Measurements from ENCODE around the gene SLC10A7. TPM values are rescaled to one million over a fixed set of nuclear protein-coding genes. Genes with fewer than 3 reads are reported as not detected.

Gene SLC10A7
- total and polyA plus RNA-seq, 2 donors from 2014 or later, result 1.9 to 15.1 TPM

- FAIRE-seq, result no peak
- Histone ChIP-seq H3K4me1 (ENCODE audit: control insufficient read depth in 2 of 3, insufficient read depth in 2 of 3, low read depth in 1 of 3, low read length in 3 of 3) (no peaks in the 10 kb centered on the region), H3K9me3 (ENCODE audit: control insufficient read depth in 2 of 3, insufficient read depth in 1 of 3, low read length in 3 of 3) (no peaks in the 10 kb centered on the region), H3K27me3 (ENCODE audit: control insufficient read depth, insufficient read depth, low read length) (no peaks in the 10 kb centered on the region), H3K36me3 (ENCODE audit: control insufficient read depth in 2 of 3, insufficient read depth in 3 of 3, low read length in 3 of 3) (no peaks in the 10 kb centered on the region), H3K9ac (ENCODE audit: low read length in 3 of 3) (no peak overlapping the region), H3K4me3 (ENCODE audit: low read length in 3 of 3) (no peak overlapping the region), H3K27ac (ENCODE audit: low read depth in 2 of 2, low read length in 2 of 2) (no peak overlapping the region)
- DNase-seq, result no peak
- no peak for TF ChIP-seq CTCF (IDR thresholded peaks at IDR 0.05; ENCODE audit: borderline replicate concordance, extremely low read depth, insufficient read depth)
- intact Hi-C loops (cut with DNase I), result loop anchor here (10.0 kb wide), 1 partner anchor 567 kb away; no protein-coding TSS in a partner anchor
These were observed 173.9 kb downstream of the SLC10A7 start for GRCh38 chr4:146347822-146348221.

- Histone ChIP-seq H3K9me3 (ENCODE audit: control insufficient read depth in 2 of 3, insufficient read depth in 1 of 3, low read length in 3 of 3) (no peaks in the 10 kb centered on the region), H3K27ac (ENCODE audit: low read depth in 2 of 2, low read length in 2 of 2) (no peak overlapping the region), H3K36me3 (ENCODE audit: control insufficient read depth in 2 of 3, insufficient read depth in 3 of 3, low read length in 3 of 3) (no peaks in the 10 kb centered on the region), H3K4me3 (ENCODE audit: low read length in 3 of 3) (no peak overlapping the region), H3K27me3 (ENCODE audit: control insufficient read depth, insufficient read depth, low read length) (no peaks in the 10 kb centered on the region), H3K4me1 (ENCODE audit: control insufficient read depth in 2 of 3, insufficient read depth in 2 of 3, low read depth in 1 of 3, low read length in 3 of 3) (no peaks in the 10 kb centered on the region), H3K9ac (ENCODE audit: low read length in 3 of 3) (no peak overlapping the region)
- no peak for FAIRE-seq
- no peak for TF ChIP-seq CTCF (IDR thresholded peaks at IDR 0.05; ENCODE audit: borderline replicate concordance, extremely low read depth, insufficient read depth)
- intact Hi-C loops (cut with DNase I), result loop anchor here (10.0 kb wide), 1 partner anchor 569 kb away; no protein-coding TSS in a partner anchor
- no peak for DNase-seq
These were observed 175.5 kb downstream of the SLC10A7 start for GRCh38 chr4:146346276-146346675.

- DNase-seq (no peak), FAIRE-seq (no peak)
- Histone ChIP-seq H3K9ac (ENCODE audit: low read length in 3 of 3) (no peak overlapping the region), H3K27ac (ENCODE audit: low read depth in 2 of 2, low read length in 2 of 2) (no peak overlapping the region), H3K36me3 (ENCODE audit: control insufficient read depth in 2 of 3, insufficient read depth in 3 of 3, low read length in 3 of 3) (no peaks in the 10 kb centered on the region), H3K27me3 (ENCODE audit: control insufficient read depth, insufficient read depth, low read length) (no peaks in the 10 kb centered on the region), H3K4me3 (ENCODE audit: low read length in 3 of 3) (no peak overlapping the region), H3K9me3 (ENCODE audit: control insufficient read depth in 2 of 3, insufficient read depth in 1 of 3, low read length in 3 of 3) (no peaks in the 10 kb centered on the region), H3K4me1 (ENCODE audit: control insufficient read depth in 2 of 3, insufficient read depth in 2 of 3, low read depth in 1 of 3, low read length in 3 of 3) (no peaks in the 10 kb centered on the region)
- TF ChIP-seq CTCF (IDR thresholded peaks at IDR 0.05; ENCODE audit: borderline replicate concordance, extremely low read depth, insufficient read depth), result no peak
- intact Hi-C loops (cut with DNase I), result loop anchor here (10.0 kb wide), 1 partner anchor 571 kb away; no protein-coding TSS in a partner anchor
These were observed 178.0 kb downstream of the SLC10A7 start for GRCh38 chr4:146343776-146344175.

- Histone ChIP-seq H3K4me3 (ENCODE audit: low read length in 3 of 3) (no peak overlapping the region), H3K9me3 (ENCODE audit: control insufficient read depth in 2 of 3, insufficient read depth in 1 of 3, low read length in 3 of 3) (no peaks in the 10 kb centered on the region), H3K36me3 (ENCODE audit: control insufficient read depth in 2 of 3, insufficient read depth in 3 of 3, low read length in 3 of 3) (no peaks in the 10 kb centered on the region), H3K27ac (ENCODE audit: low read depth in 2 of 2, low read length in 2 of 2) (no peak overlapping the region), H3K4me1 (ENCODE audit: control insufficient read depth in 2 of 3, insufficient read depth in 2 of 3, low read depth in 1 of 3, low read length in 3 of 3) (no peaks in the 10 kb centered on the region), H3K27me3 (ENCODE audit: control insufficient read depth, insufficient read depth, low read length) (no peaks in the 10 kb centered on the region), H3K9ac (ENCODE audit: low read length in 3 of 3) (no peak overlapping the region)
- intact Hi-C loops (cut with DNase I), result loop anchor here (10.0 kb wide), 1 partner anchor 572 kb away; no protein-coding TSS in a partner anchor
- no peak for DNase-seq
- FAIRE-seq, result no peak
- no peak for TF ChIP-seq CTCF (IDR thresholded peaks at IDR 0.05; ENCODE audit: borderline replicate concordance, extremely low read depth, insufficient read depth)
These were observed 178.5 kb downstream of the SLC10A7 start for GRCh38 chr4:146343199-146343598.
